Stimulated activated CD8-positive, alpha-beta memory T cell treated with anti-CD3 and anti-CD28 coated beads, Interleukin-12 subunit alpha, Interleukin-12 subunit beta, amount 100 ng/mL, for 1 hour (primary cell): Measurements from ENCODE around the gene TIGD3.

Experiments
- DNase-seq: peaks from one replicate; pipeline ENCODE4 v3.0.0-alpha.2; 2020; ENCODE audit warnings: low read depth

TIGD3 gene

GRCh38 chr11:65373839-65374580, 19.5 kb downstream of the TIGD3 start:
- no peak for DNase-seq

- DNase-seq: no peak
Observed at GRCh38 chr11:65375012-65375411, 20.5 kb downstream of the TIGD3 start.

- no peak for DNase-seq
Observed at GRCh38 chr11:65376138-65376713, 21.7 kb downstream of the TIGD3 start.

GRCh38 chr11:65377036-65377435, 22.5 kb downstream of the TIGD3 start:
- no peak for DNase-seq

GRCh38 chr11:65377777-65378176, 23.2 kb downstream of the TIGD3 start:
- no peak for DNase-seq

- no peak for DNase-seq
Observed at GRCh38 chr11:65378208-65378927, 23.8 kb downstream of the TIGD3 start.

GRCh38 chr11:65378928-65379638, 24.5 kb downstream of the TIGD3 start:
- DNase-seq: no peak

- no peak for DNase-seq
Observed at GRCh38 chr11:65379698-65380459, 25.3 kb downstream of the TIGD3 start.

- DNase-seq: no peak
Observed at GRCh38 chr11:65380460-65381119, 26.0 kb downstream of the TIGD3 start.

GRCh38 chr11:65381716-65382032, 27.1 kb downstream of the TIGD3 start:
- DNase-seq: no peak

GRCh38 chr11:65382033-65382803, 27.7 kb downstream of the TIGD3 start, which contains the start of gene SLC25A45:
Gene SLC25A45, minus strand, starts transcription at chr11:65382646. Its CDS starts 695 bp downstream, at chr11:65381951.
- peak; percentile 83 for DNase-seq

- no peak for DNase-seq
Observed at GRCh38 chr11:65382804-65383368, 28.3 kb downstream of the TIGD3 start.

- no peak for DNase-seq
Observed at GRCh38 chr11:65383778-65384177, 29.2 kb downstream of the TIGD3 start.

GRCh38 chr11:65384301-65384889, 29.8 kb downstream of the TIGD3 start:
- no peak for DNase-seq

- DNase-seq: peak; percentile 82
Observed at GRCh38 chr11:65386307-65387140, 32.0 kb downstream of the TIGD3 start, which contains the start of gene FRMD8. Gene FRMD8, plus strand, starts transcription at chr11:65386637. Its CDS starts 400 bp downstream, at chr11:65387037.

- no peak for DNase-seq
Observed at GRCh38 chr11:65388731-65389130, 34.2 kb downstream of the TIGD3 start.

- DNase-seq: no peak
Observed at GRCh38 chr11:65389294-65389980, 34.9 kb downstream of the TIGD3 start.
